GM12878 (cell line): ENCODE data around the gene YEATS4. TPM values are rescaled to one million over a fixed set of nuclear protein-coding genes. Genes with fewer than 3 reads are reported as not detected.

ENCODE experiments used
- ATAC-seq: fragments of 200-7000 bp; cut with Tn5 transposase; 3 replicates; pipeline ENCODE4 v1.9.1; 2020; ENCODE audit warnings: mild to moderate bottlenecking, moderate library complexity
- BruUV-seq: library from RNA; stranded (reverse); fragments of 400-500 nt; replicated peaks from 2 replicates; lab custom pipeline; 2021; lab: Mats Ljungman, UMichigan
- CTCF ChIA-PET: fragments of 300-600 bp; sonication (Branson Sonifier 250); formaldehyde crosslinking; extraction: SDS; loops from one replicate; lab custom pipeline; 2021; ENCODE audit warnings: inconsistent platforms; lab: Yijun Ruan, JAX
- POLR2A ChIA-PET: fragments of 350-600 bp; formaldehyde crosslinking; extraction: SDS; loops from one replicate; lab custom pipeline; 2021; ENCODE audit warnings: inconsistent platforms; lab: Charles Lee
- RAD21 ChIA-PET: fragments of 300-600 bp; sonication (Branson Sonifier 250); formaldehyde crosslinking; loops from one replicate; lab custom pipeline; 2023; ENCODE audit warnings: antibody characterized with exemption; ENCODE audit not compliant: unreplicated experiment; lab: Charles Lee
- SMC1A ChIA-PET: fragments of 300-600 bp; sonication (Branson Sonifier 250); formaldehyde crosslinking; loops from one replicate; lab custom pipeline; 2023; ENCODE audit not compliant: unreplicated experiment, uncharacterized antibody; lab: Charles Lee
- DNase-seq: peaks from one replicate; pipeline ENCODE4 v3.0.0-alpha.2; 2011; ENCODE audit warnings: low read depth, low spot score
- FAIRE-seq: peaks from 3 replicates; lab custom pipeline; 2011; peaks lifted over from hg19 to GRCh38; lab: Jason Lieb, UNC
- H2AFZ ChIP-seq: 2 replicates; pipeline ENCODE4 v1.6.0; 2011; ENCODE audit warnings: low read depth, low read length, control low read depth; ENCODE audit not compliant: control insufficient read depth
- H3K27ac ChIP-seq: 2 replicates; pipeline ENCODE4 v1.5.1; 2011; ENCODE audit warnings: control low read depth; ENCODE audit not compliant: control insufficient read depth, insufficient read depth
- H3K27me3 ChIP-seq, 2 experiments: replicated peaks in 1 of 2; 2 replicates each; pipeline versions ENCODE4 v1.6.0 to v1.6.1; 2011; ENCODE audit warnings: low read length in 1 of 2; ENCODE audit not compliant: control insufficient read depth in 2 of 2, insufficient read depth in 2 of 2
- H3K36me3 ChIP-seq, 2 experiments: 2 replicates each; pipeline ENCODE4 v1.5.1; 2011; ENCODE audit warnings: low read length in 1 of 2; ENCODE audit not compliant: control insufficient read depth in 2 of 2, insufficient read depth in 2 of 2
- H3K4me1 ChIP-seq: 2 replicates; pipeline ENCODE4 v1.6.1; 2011; ENCODE audit warnings: mild to moderate bottlenecking, low read length, moderate library complexity, mixed read lengths; ENCODE audit not compliant: control insufficient read depth, insufficient read depth
- H3K4me2 ChIP-seq: 2 replicates; pipeline ENCODE4 v1.6.0; 2011; ENCODE audit warnings: control low read depth; ENCODE audit not compliant: control insufficient read depth, insufficient read depth
- H3K4me3 ChIP-seq: fragments of 200-600 bp; sonication (generic); 2 replicates; pipeline ENCODE4 v1.5.1; 2016
- H3K79me2 ChIP-seq: 2 replicates; pipeline ENCODE4 v1.6.0; 2011; ENCODE audit warnings: low read length; ENCODE audit not compliant: control insufficient read depth, insufficient read depth
- H3K9ac ChIP-seq: 2 replicates; pipeline ENCODE4 v1.8.0; 2011; ENCODE audit warnings: low read length, control low read depth, mixed read lengths; ENCODE audit not compliant: control insufficient read depth, insufficient read depth
- H3K9me3 ChIP-seq: replicated peaks from 3 replicates; pipeline ENCODE4 v1.5.1; 2011; ENCODE audit warnings: mild to moderate bottlenecking, low read length; ENCODE audit not compliant: control insufficient read depth, insufficient read depth
- H4K20me1 ChIP-seq: 2 replicates; pipeline ENCODE4 v1.6.0; 2011; ENCODE audit not compliant: control insufficient read depth, insufficient read depth
- CBFB ChIP-seq: IDR thresholded peaks from 2 replicates; pipeline ENCODE4 v1.6.1; 2016; ENCODE audit warnings: antibody characterized with exemption, low read depth
- IKZF1 ChIP-seq: fragments of 450-650 bp; conservative IDR thresholded peaks from 2 replicates; pipeline ENCODE4 v1.6.1; 2017; ENCODE audit warnings: antibody characterized with exemption, mild to moderate bottlenecking
- MAX ChIP-seq: IDR thresholded peaks from 2 replicates; pipeline ENCODE4 v1.6.1; 2012; ENCODE audit warnings: low read depth, low read length, improper control_type of control experiment
- MLLT1 ChIP-seq: fragments of 450-650 bp; IDR thresholded peaks from 2 replicates; pipeline ENCODE4 v1.6.1; 2016; ENCODE audit warnings: mild to moderate bottlenecking
- MYB ChIP-seq: fragments of 150-350 bp; IDR thresholded peaks from 2 replicates; pipeline ENCODE4 v1.6.1; 2014; ENCODE audit warnings: mild to moderate bottlenecking, low read depth, low read length, borderline replicate concordance
- NR2C1 ChIP-seq: fragments of 450-650 bp; IDR thresholded peaks from 2 replicates; pipeline ENCODE4 v1.6.1; 2017; ENCODE audit warnings: antibody characterized with exemption, mild to moderate bottlenecking, moderate library complexity
- PAX5 ChIP-seq: IDR thresholded peaks from 2 replicates; pipeline ENCODE4 v1.6.1; 2011; ENCODE audit warnings: low read depth, low read length, borderline replicate concordance
- RBBP5 ChIP-seq: fragments of 200-600 bp; sonication (generic); conservative IDR thresholded peaks from 2 replicates; pipeline ENCODE4 v1.6.1; 2016
- RCOR1 ChIP-seq: conservative IDR thresholded peaks from 2 replicates; pipeline ENCODE4 v1.6.1; 2012; ENCODE audit warnings: low read depth, low read length, improper control_type of control experiment
- SREBF2 ChIP-seq: IDR thresholded peaks from 2 replicates; pipeline ENCODE4 v1.6.1; 2012; ENCODE audit warnings: mild to moderate bottlenecking, low read length
- SUPT20H ChIP-seq: IDR thresholded peaks from 2 replicates; pipeline ENCODE4 v1.6.1; 2011; ENCODE audit warnings: low read depth, mild to moderate bottlenecking, low read length, moderate library complexity, borderline replicate concordance; ENCODE audit not compliant: control insufficient read depth
- TCF12 ChIP-seq: IDR thresholded peaks from 2 replicates; pipeline ENCODE4 v1.6.1; 2011; ENCODE audit warnings: low read depth, mild to moderate bottlenecking, low read length
- ZNF687 ChIP-seq: fragments of 450-650 bp; IDR thresholded peaks from 2 replicates; pipeline ENCODE4 v1.6.1; 2017; ENCODE audit warnings: mild to moderate bottlenecking, moderate library complexity
- WGBS: methylation state at CpG from one replicate; pipeline ENCODE4 v1.1.6; 2016; ENCODE audit warnings: low lambda C conversion rate; ENCODE audit not compliant: insufficient replicate concordance, insufficient coverage; ENCODE audit errors: missing lambda C conversion rate; 5-methylcytosine and 5-hydroxymethylcytosine counted together
- in situ Hi-C: fragments of 300-500 bp; cut with MboI; formaldehyde crosslinking; loops from 9 replicates; pipeline ENCODE4 v1.14.3; 2018; ENCODE audit warnings: mixed read lengths
- intact Hi-C: fragments of 100-400 bp; cut with micrococcal nuclease; formaldehyde crosslinking; loops from one replicate; pipeline ENCODE4 v1.14.2; 2022; ENCODE audit not compliant: unreplicated experiment
- polyA plus RNA-seq, 11 experiments: library from polyadenylated mRNA; depleted of rRNA in 4 of 11; unstranded in 6 of 11; stranded (reverse) in 5 of 11; fragments of >200 nt; fragmentation: Nextera tagmentation in 4 of 11; fragmentation: Illumina TruSeq in 1 of 11; extraction: Ambion mirVana in 4 of 11; extraction: Trizol in 1 of 11; gene quantifications; 1 replicate in 1 of 11; 2 replicates in 10 of 11; pipeline versions ENCODE4 v1.2.1 to v1.2.3, GENCODE V29; 2011 to 2016; ENCODE audit warnings: inconsistent platforms in 2 of 11, missing spikeins in 2 of 11, low read depth in 1 of 11
- total RNA-seq, 4 experiments: library from RNA; depleted of rRNA in 3 of 4; stranded (reverse); fragments of >200 nt in 3 of 4; fragmentation: Illumina TruSeq in 1 of 4; extraction: Trizol in 1 of 4; gene quantifications; 2 replicates each; pipeline versions ENCODE4 v1.2.1 to v1.2.3, GENCODE V29; 2013 to 2021

YEATS4 gene
- total and polyA plus RNA-seq, 10 of the 15 experiments (the other 5 are each of a cell fraction or from before 2014, with no cell fraction given): 23.8 to 45.4 (median 36.8) TPM

GRCh38 chr12:69386921-69387320 is 27.4 kb downstream of the YEATS4 start:
- in situ Hi-C loops (loop anchor here (10.0 kb wide), 1 partner anchor 188 kb away; no protein-coding TSS in a partner anchor), intact Hi-C loops (no loop called here)
- no peaks in the 10 kb centered on the region for H3K79me2 ChIP-seq
- CTCF ChIA-PET: interaction anchor here (0.6 to 12.1 kb wide), 3 partner anchors 29 to 885 kb away, joined by 3 to 129 read pairs (median 7); no protein-coding TSS in a partner anchor
- H4K20me1 ChIP-seq: no peaks in the 10 kb centered on the region
- DNase-seq (no peak), FAIRE-seq (no peak), ATAC-seq (no peak)
- 50% methylated on average over 2 of the region's 2 CpGs for WGBS
- no peak overlapping the region for H2AFZ ChIP-seq
- no peaks in the 10 kb centered on the region for H3K4me1 ChIP-seq
- no TSS peak for BruUV-seq
- no peak overlapping the region for H3K9ac ChIP-seq
- no peaks in the 10 kb centered on the region for H3K9me3 ChIP-seq
- no peak overlapping the region for H3K27ac ChIP-seq
- peaks cover 2 to 4% of the 10 kb centered on the region in 2 experiments; a peak in 2 of 4 replicates for H3K36me3 ChIP-seq
- no peak overlapping the region for H3K4me3 ChIP-seq
- TF ChIP-seq SREBF2 (no peak), RCOR1 (no peak), PAX5 (no peak), MYB (no peak), MAX (no peak), SUPT20H (no peak), IKZF1 (no peak), ZNF687 (no peak), CBFB (no peak), MLLT1 (no peak), RBBP5 (no peak), NR2C1 (no peak), TCF12 (no peak)
- POLR2A ChIA-PET: no interaction called here
- no peak overlapping the region for H3K4me2 ChIP-seq
- no peaks in the 10 kb centered on the region for H3K27me3 ChIP-seq
- SMC1A ChIA-PET: interaction anchor here (1.0 to 3.2 kb wide), 3 partner anchors 10 to 253 kb away, joined by 3 to 32 read pairs (median 8); no protein-coding TSS in a partner anchor
- RAD21 ChIA-PET: interaction anchor here (1.7 to 9.5 kb wide), 2 partner anchors 20 to 184 kb away, joined by 5 to 61 read pairs; no protein-coding TSS in a partner anchor
